ENCODE data around the gene FGF2. TPM values are rescaled to one million over a fixed set of nuclear protein-coding genes. Genes with fewer than 3 reads are reported as not detected.

The FGF2 gene
- total and polyA plus RNA-seq, 12 donors = 0.85 to 5.3 (median 2.6) TPM

- TF ChIP-seq CTCF (IDR thresholded peaks at IDR 0.05) (no peak), POLR2A (IDR thresholded peaks at IDR 0.05) (no peak)
- H3K27ac ChIP-seq = no peak overlapping the region
Observed at GRCh38 chr4:122787940-122788339, 38.7 kb upstream of the FGF2 start.

GRCh38 chr4:122788935-122789334 lies 37.7 kb upstream of the FGF2 start:
- 85 to 95% (median 91%) methylated on average over 4 of the region's 4 CpGs for WGBS, 4 donors
- Histone ChIP-seq H3K27me3 (no peaks in the 10 kb centered on the region), H3K9me3 (replicated peaks in 1 of 3) (no peaks in the 10 kb centered on the region), H3K4me1 (replicated peaks in 1 of 2) (no peaks in the 10 kb centered on the region), H3K36me3 (replicated peaks in 1 of 2) (no peaks in the 10 kb centered on the region), H3K4me3 (no peak overlapping the region), H3K27ac (no peak overlapping the region)
- intact Hi-C loops (cut with DNase I) = no loop called here
- no peak for DNase-seq
- TF ChIP-seq POLR2A (IDR thresholded peaks at IDR 0.05) (no peak), CTCF (IDR thresholded peaks at IDR 0.05) (no peak)

More at GRCh38 chr4:122787940-122788339, 38.7 kb upstream of the FGF2 start:
- intact Hi-C loops (cut with DNase I) = no loop called here
- WGBS, 4 donors = 50 to 68% (median 66%) methylated on average over 1 of the region's 1 CpG
- DNase-seq = no peak
- Histone ChIP-seq H3K9me3 (replicated peaks in 1 of 3) (no peaks in the 10 kb centered on the region), H3K4me3 (no peak overlapping the region), H3K27me3 (no peaks in the 10 kb centered on the region), H3K4me1 (replicated peaks in 1 of 2) (no peaks in the 10 kb centered on the region), H3K36me3 (replicated peaks in 1 of 2) (no peaks in the 10 kb centered on the region)

- DNase-seq = no peak
- TF ChIP-seq CTCF (IDR thresholded peaks at IDR 0.05) (no peak), POLR2A (IDR thresholded peaks at IDR 0.05) (no peak)
- Histone ChIP-seq H3K27ac (no peak overlapping the region), H3K4me1 (replicated peaks in 1 of 2) (peaks cover 0 to 10% of the 10 kb centered on the region in 2 donors), H3K4me3 (no peak overlapping the region), H3K27me3 (no peaks in the 10 kb centered on the region), H3K36me3 (replicated peaks in 1 of 2) (no peaks in the 10 kb centered on the region), H3K9me3 (replicated peaks in 1 of 3) (no peaks in the 10 kb centered on the region)
- intact Hi-C loops (cut with DNase I) = no loop called here
Observed at GRCh38 chr4:122793811-122794210, 32.8 kb upstream of the FGF2 start.

- Histone ChIP-seq H3K4me1 (replicated peaks in 1 of 2) (peaks cover 0 to 10% of the 10 kb centered on the region in 2 donors), H3K27me3 (no peaks in the 10 kb centered on the region), H3K9me3 (replicated peaks in 1 of 3) (no peaks in the 10 kb centered on the region), H3K4me3 (no peak overlapping the region), H3K36me3 (replicated peaks in 1 of 2) (no peaks in the 10 kb centered on the region), H3K27ac (no peak overlapping the region)
- intact Hi-C loops (cut with DNase I) = no loop called here
- TF ChIP-seq CTCF (IDR thresholded peaks at IDR 0.05) (no peak), POLR2A (IDR thresholded peaks at IDR 0.05) (no peak)
- WGBS, 4 donors = 81 to 90% (median 85%) methylated on average over 4 of the region's 4 CpGs
- DNase-seq = no peak
Observed at GRCh38 chr4:122796801-122797404, 29.7 kb upstream of the FGF2 start.
